ENCODE results near the gene FNDC3B.

FNDC3B gene

GRCh38 chr3:172135820-172136219 lies 96.4 kb downstream of the FNDC3B start:
- no peak for DNase-seq (ENCODE audit: low spot score)

GRCh38 chr3:172136330-172136729 lies 97.0 kb downstream of the FNDC3B start:
- DNase-seq (ENCODE audit: low spot score), result no peak

- no peak for DNase-seq (ENCODE audit: low spot score)
Measured at GRCh38 chr3:172137287-172138192, 98.2 kb downstream of the FNDC3B start.

- DNase-seq (ENCODE audit: low spot score), result no peak
Measured at GRCh38 chr3:172138193-172138537, 98.8 kb downstream of the FNDC3B start.

- peak; percentile 88 for DNase-seq (ENCODE audit: low spot score)
Measured at GRCh38 chr3:172138792-172139507, 99.6 kb downstream of the FNDC3B start.

GRCh38 chr3:172139528-172140276 lies 100.3 kb downstream of the FNDC3B start:
- DNase-seq (ENCODE audit: low spot score), result no peak

- no peak for DNase-seq (ENCODE audit: low spot score)
Measured at GRCh38 chr3:172140499-172141391, 101.4 kb downstream of the FNDC3B start.

GRCh38 chr3:172142051-172142863 lies 102.9 kb downstream of the FNDC3B start:
- DNase-seq (ENCODE audit: low spot score), result no peak

GRCh38 chr3:172142864-172143451 lies 103.6 kb downstream of the FNDC3B start:
- DNase-seq (ENCODE audit: low spot score), result no peak

- no peak for DNase-seq (ENCODE audit: low spot score)
Measured at GRCh38 chr3:172143739-172144497, 104.5 kb downstream of the FNDC3B start.

GRCh38 chr3:172144601-172145000 lies 105.2 kb downstream of the FNDC3B start:
- DNase-seq (ENCODE audit: low spot score), result no peak

GRCh38 chr3:172145031-172145686 lies 105.8 kb downstream of the FNDC3B start:
- no peak for DNase-seq (ENCODE audit: low spot score)

GRCh38 chr3:172146349-172146748 lies 107.0 kb downstream of the FNDC3B start:
- no peak for DNase-seq (ENCODE audit: low spot score)

- DNase-seq (ENCODE audit: low spot score), result no peak
Measured at GRCh38 chr3:172147113-172147818, 107.9 kb downstream of the FNDC3B start.

- no peak for DNase-seq (ENCODE audit: low spot score)
Measured at GRCh38 chr3:172148241-172148640, 108.9 kb downstream of the FNDC3B start.

GRCh38 chr3:172148702-172149565 lies 109.6 kb downstream of the FNDC3B start:
- no peak for DNase-seq (ENCODE audit: low spot score)

GRCh38 chr3:172150268-172150667 lies 110.9 kb downstream of the FNDC3B start:
- no peak for DNase-seq (ENCODE audit: low spot score)

All from Ammon's horn (tissue), 1 donor.